Osteoblast (primary cell): ENCODE results near the gene SNX15. TPM values are rescaled to one million over a fixed set of nuclear protein-coding genes. Genes with fewer than 3 reads are reported as not detected.

Source experiments
- DNase-seq: peaks from one replicate; pipeline ENCODE4 v3.0.0; 2011; ENCODE audit warnings: low spot score, mixed read lengths; ENCODE audit not compliant: insufficient read length; ENCODE audit errors: missing footprints
- H2AFZ ChIP-seq: 2 replicates; pipeline ENCODE4 v1.6.0; 2011; ENCODE audit warnings: mild to moderate bottlenecking, low read length
- H3K27ac ChIP-seq: 2 replicates; pipeline ENCODE4 v1.5.1; 2011; ENCODE audit warnings: mild to moderate bottlenecking, low read depth, low read length, moderate library complexity
- H3K27me3 ChIP-seq: 2 replicates; pipeline ENCODE4 v1.6.0; 2012; ENCODE audit warnings: mild to moderate bottlenecking, control low read depth, inconsistent platforms, low read length, moderate library complexity; ENCODE audit not compliant: insufficient read depth
- H3K36me3 ChIP-seq: 2 replicates; pipeline ENCODE4 v1.5.1; 2011; ENCODE audit warnings: mild to moderate bottlenecking, low read length, control low read depth, moderate library complexity; ENCODE audit not compliant: insufficient read depth
- H3K4me1 ChIP-seq: 2 replicates; pipeline ENCODE4 v1.5.1; 2011; ENCODE audit warnings: mild to moderate bottlenecking, low read length, control low read depth, moderate library complexity; ENCODE audit not compliant: insufficient read depth
- H3K4me2 ChIP-seq: 2 replicates; pipeline ENCODE4 v1.6.0; 2011; ENCODE audit warnings: mild to moderate bottlenecking, low read length; ENCODE audit not compliant: insufficient read depth
- H3K4me3 ChIP-seq: fragments of 200-600 bp; sonication (generic); 3 replicates; pipeline ENCODE4 v1.5.1; 2012; ENCODE audit warnings: mild to moderate bottlenecking, low read length, inconsistent platforms; ENCODE audit not compliant: insufficient read depth
- H3K79me2 ChIP-seq: 2 replicates; pipeline ENCODE4 v1.6.0; 2012; ENCODE audit warnings: mild to moderate bottlenecking, low read length, control low read depth, inconsistent platforms; ENCODE audit not compliant: insufficient read depth
- H3K9me3 ChIP-seq: 2 replicates; pipeline ENCODE4 v1.5.1; 2011; ENCODE audit warnings: low read depth, low read length, control low read depth
- H4K20me1 ChIP-seq: 2 replicates; pipeline ENCODE4 v1.6.0; 2012; ENCODE audit warnings: mild to moderate bottlenecking, low read length, control low read depth; ENCODE audit not compliant: insufficient read depth
- CTCF ChIP-seq: IDR thresholded peaks from 2 replicates; pipeline ENCODE4 v1.5.1; 2011; ENCODE audit warnings: mild to moderate bottlenecking, low read depth, low read length, moderate library complexity; ENCODE audit errors: extremely low read depth
- total RNA-seq: library from RNA; depleted of rRNA; stranded (reverse); fragments of >200 nt; gene quantifications from 2 replicates; pipeline ENCODE4 v1.2.3, GENCODE V29; 2012

SNX15 gene
- total RNA-seq, 1 donor = 12.3 TPM

GRCh38 chr11:65063532-65063931, 36.3 kb downstream of the SNX15 start:
- Histone ChIP-seq H3K27ac (no peak overlapping the region), H3K36me3 (no peaks in the 10 kb centered on the region), H2AFZ (no peak overlapping the region), H3K79me2 (no peaks in the 10 kb centered on the region), H3K4me3 (no peak overlapping the region), H3K4me1 (no peaks in the 10 kb centered on the region), H3K27me3 (peaks cover 3% of the 10 kb centered on the region), H3K4me2 (no peak overlapping the region), H3K9me3 (no peaks in the 10 kb centered on the region), H4K20me1 (no peaks in the 10 kb centered on the region)
- TF ChIP-seq CTCF = no peak
- DNase-seq = peak; percentile 78

- DNase-seq = peak; percentile 3
- Histone ChIP-seq H3K4me2 (no peak overlapping the region), H3K27me3 (no peaks in the 10 kb centered on the region), H3K4me1 (no peaks in the 10 kb centered on the region), H3K27ac (no peak overlapping the region), H2AFZ (no peak overlapping the region), H3K9me3 (no peaks in the 10 kb centered on the region), H3K79me2 (no peaks in the 10 kb centered on the region), H3K36me3 (no peaks in the 10 kb centered on the region), H3K4me3 (no peak overlapping the region), H4K20me1 (no peaks in the 10 kb centered on the region)
- TF ChIP-seq CTCF = no peak
Measured at GRCh38 chr11:65064847-65065240, 37.6 kb downstream of the SNX15 start.

GRCh38 chr11:65065851-65066250, 38.6 kb downstream of the SNX15 start:
- H3K4me1 ChIP-seq = no peaks in the 10 kb centered on the region
- TF ChIP-seq CTCF = no peak
- DNase-seq = peak; percentile 25
- H3K27me3 ChIP-seq = no peaks in the 10 kb centered on the region
- no peaks in the 10 kb centered on the region for H3K79me2 ChIP-seq
- no peak overlapping the region for H3K27ac ChIP-seq
- H3K4me2 ChIP-seq = no peak overlapping the region
- H2AFZ ChIP-seq = no peak overlapping the region
- no peaks in the 10 kb centered on the region for H4K20me1 ChIP-seq
- H3K9me3 ChIP-seq = no peaks in the 10 kb centered on the region
- no peaks in the 10 kb centered on the region for H3K36me3 ChIP-seq
- no peak overlapping the region for H3K4me3 ChIP-seq

GRCh38 chr11:65066315-65066714, 39.1 kb downstream of the SNX15 start:
- no peaks in the 10 kb centered on the region for H3K36me3 ChIP-seq
- H3K27me3 ChIP-seq = no peaks in the 10 kb centered on the region
- no peak overlapping the region for H3K27ac ChIP-seq
- no peaks in the 10 kb centered on the region for H3K9me3 ChIP-seq
- no peak overlapping the region for H2AFZ ChIP-seq
- H4K20me1 ChIP-seq = no peaks in the 10 kb centered on the region
- no peaks in the 10 kb centered on the region for H3K4me1 ChIP-seq
- peak; percentile 37 for DNase-seq
- H3K4me2 ChIP-seq = no peak overlapping the region
- TF ChIP-seq CTCF = no peak
- no peaks in the 10 kb centered on the region for H3K79me2 ChIP-seq
- H3K4me3 ChIP-seq = no peak overlapping the region
